ENCODE measurements around the gene EFNA5.

EFNA5 gene

GRCh38 chr5:107682533-107682932 is 11.8 kb upstream of the EFNA5 start:
- no peak for DNase-seq
- TF ChIP-seq GATA1 (IDR thresholded peaks at IDR 0.05; ENCODE audit: low read depth, low read length) (no peak), POLR2A (IDR thresholded peaks at IDR 0.05; ENCODE audit: low read length) (no peak)

- TF ChIP-seq GATA1 (IDR thresholded peaks at IDR 0.05; ENCODE audit: low read depth, low read length), result no peak
- no peak for TF ChIP-seq POLR2A (IDR thresholded peaks at IDR 0.05; ENCODE audit: low read length)
- DNase-seq, result no peak
These were observed 10.1 kb upstream of the EFNA5 start for GRCh38 chr5:107680799-107681198.

DNA sequence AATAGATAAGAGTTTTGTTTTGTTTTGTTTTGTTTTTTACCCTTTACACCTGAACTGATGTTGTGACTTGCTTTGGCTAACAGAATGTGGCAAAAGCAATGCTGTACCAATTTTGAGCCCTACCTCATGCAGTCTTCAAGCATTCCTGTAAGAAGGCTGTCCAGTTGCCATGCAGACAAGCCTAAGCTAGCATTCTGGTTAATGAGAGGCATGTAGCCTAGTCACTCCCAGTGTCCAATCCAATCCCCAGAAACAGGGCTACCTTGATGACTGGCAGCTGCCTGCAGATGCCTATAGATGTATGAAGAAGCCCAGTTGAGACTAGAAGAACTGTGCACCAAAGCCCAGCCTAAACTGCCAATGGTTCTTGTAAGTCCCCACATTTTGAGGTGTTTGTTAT is 9.4 kb upstream of the EFNA5 start:
- no peak for DNase-seq
- TF ChIP-seq GATA1 (IDR thresholded peaks at IDR 0.05; ENCODE audit: low read depth, low read length) (no peak), POLR2A (IDR thresholded peaks at IDR 0.05; ENCODE audit: low read length) (no peak)

DNA sequence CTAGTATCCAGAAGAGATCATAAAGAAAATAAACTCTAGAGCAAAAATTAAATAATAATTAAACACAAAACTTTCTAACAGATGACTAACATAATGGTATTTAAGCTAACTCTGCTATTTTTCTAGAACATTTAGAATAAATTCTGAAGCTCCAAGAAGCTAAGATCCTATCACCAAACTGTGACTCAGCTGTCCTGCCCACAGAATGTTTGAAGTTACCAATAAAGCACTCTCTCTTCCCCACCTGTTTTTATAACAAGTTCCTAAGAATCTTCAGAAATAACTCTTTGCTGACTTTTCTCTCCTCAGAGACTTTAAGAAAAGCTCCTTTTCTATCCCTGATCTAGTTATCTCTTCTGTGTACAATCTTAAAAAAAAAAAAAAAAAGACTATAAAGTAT is 6.0 kb upstream of the EFNA5 start:
- DNase-seq, result no peak

DNA sequence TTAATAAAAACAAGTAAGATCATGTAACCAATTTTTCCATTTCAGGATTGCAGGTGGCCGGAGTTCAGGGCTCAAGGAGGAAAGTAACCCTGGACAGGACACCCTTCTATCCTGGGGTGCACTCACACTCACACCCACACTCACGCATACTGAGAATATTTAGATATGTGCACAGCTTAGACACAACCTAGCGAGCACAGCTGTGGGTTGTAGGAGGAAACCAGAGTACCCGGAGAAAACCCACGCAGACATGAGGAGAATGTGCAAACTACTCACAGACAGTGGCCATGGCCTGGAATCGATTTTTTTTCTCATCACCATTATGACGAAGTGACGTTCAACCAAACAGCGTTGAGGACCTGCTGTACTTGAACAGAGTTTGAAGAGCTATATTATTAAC is 4.5 kb upstream of the EFNA5 start:
- no peak for DNase-seq
- TF ChIP-seq GATA1 (IDR thresholded peaks at IDR 0.05; ENCODE audit: low read depth, low read length) (no peak), POLR2A (IDR thresholded peaks at IDR 0.05; ENCODE audit: low read length) (no peak)

More for the DNA sequence above, 6.0 kb upstream of the EFNA5 start:
- TF ChIP-seq POLR2A (IDR thresholded peaks at IDR 0.05; ENCODE audit: low read length), result no peak
- TF ChIP-seq GATA1 (IDR thresholded peaks at IDR 0.05; ENCODE audit: low read depth, low read length), result no peak

DNA sequence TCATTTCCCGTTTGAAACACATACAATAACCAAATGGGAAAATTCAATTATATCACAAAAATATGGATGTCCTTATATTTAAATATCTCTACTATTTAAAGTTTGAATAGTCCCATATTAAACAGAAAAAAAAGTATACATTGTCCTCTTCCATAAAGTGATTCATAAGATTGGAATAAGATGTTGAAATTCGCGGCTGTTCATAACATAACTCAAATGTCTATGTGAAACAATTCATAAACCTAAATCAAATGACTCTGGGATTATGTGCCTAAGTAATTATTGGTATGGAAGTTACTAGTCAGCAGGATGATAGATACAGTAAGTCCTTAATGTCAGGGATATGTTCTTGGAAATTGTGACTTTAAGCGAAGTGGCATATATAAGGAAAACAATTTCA is 3.9 kb upstream of the EFNA5 start:
- DNase-seq, result no peak
- no peak for TF ChIP-seq GATA1 (IDR thresholded peaks at IDR 0.05; ENCODE audit: low read depth, low read length)
- TF ChIP-seq POLR2A (IDR thresholded peaks at IDR 0.05; ENCODE audit: low read length), result no peak

GRCh38 chr5:107673368-107674136 is 2.8 kb upstream of the EFNA5 start:
- DNase-seq, result peak; percentile 61 to 72
- TF ChIP-seq GATA1 (IDR thresholded peaks at IDR 0.05; ENCODE audit: low read depth, low read length), result no peak
- no peak for TF ChIP-seq POLR2A (IDR thresholded peaks at IDR 0.05; ENCODE audit: low read length)

DNA sequence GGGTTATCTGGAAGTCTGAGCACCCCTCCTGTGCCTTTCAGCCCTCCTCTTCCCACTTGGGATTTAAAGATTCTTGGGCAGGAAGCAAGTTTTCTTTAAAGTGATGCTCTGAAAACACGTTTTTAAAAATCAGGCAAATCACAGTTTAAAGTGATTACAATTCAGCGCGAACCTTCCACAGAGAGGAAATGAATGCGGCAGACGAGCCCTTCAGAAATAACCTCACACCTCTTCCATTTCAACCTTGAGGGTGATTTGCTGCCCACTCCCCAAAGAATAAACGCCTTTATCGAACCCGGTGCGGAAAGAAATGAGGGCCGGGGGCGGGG is 2.3 kb upstream of the EFNA5 start:
- no peak for DNase-seq
- TF ChIP-seq POLR2A (IDR thresholded peaks at IDR 0.05; ENCODE audit: low read length) (no peak), GATA1 (IDR thresholded peaks at IDR 0.05; ENCODE audit: low read depth, low read length) (no peak)

- TF ChIP-seq GATA1 (IDR thresholded peaks at IDR 0.05; ENCODE audit: low read depth, low read length) (no peak), POLR2A (IDR thresholded peaks at IDR 0.05; ENCODE audit: low read length) (no peak)
- peak; percentile 19 to 24 for DNase-seq
These were observed 1.7 kb upstream of the EFNA5 start for GRCh38 chr5:107672211-107673038.

- peak in 1 of 2 experiments; percentile 24 for DNase-seq
- TF ChIP-seq POLR2A (IDR thresholded peaks at IDR 0.05; ENCODE audit: low read length), result no peak
- TF ChIP-seq GATA1 (IDR thresholded peaks at IDR 0.05; ENCODE audit: low read depth, low read length), result no peak
These were observed 1.0 kb upstream of the EFNA5 start for GRCh38 chr5:107671742-107672210.

- no peak for TF ChIP-seq GATA1 (IDR thresholded peaks at IDR 0.05; ENCODE audit: low read depth, low read length)
- no peak for TF ChIP-seq POLR2A (IDR thresholded peaks at IDR 0.05; ENCODE audit: low read length)
- DNase-seq, result peak in 1 of 2 experiments; percentile 8
These were observed 428 bp downstream of the EFNA5 start for GRCh38 chr5:107670087-107670931.

GRCh38 chr5:107669096-107670031 is 1.4 kb downstream of the EFNA5 start:
- TF ChIP-seq GATA1 (IDR thresholded peaks at IDR 0.05; ENCODE audit: low read depth, low read length), result no peak
- TF ChIP-seq POLR2A (IDR thresholded peaks at IDR 0.05; ENCODE audit: low read length), result no peak
- no peak for DNase-seq

Measured in erythroblast (primary cell).